MCF 10A (cell line): ENCODE data around the gene SMYD5. TPM values are rescaled to one million over a fixed set of nuclear protein-coding genes. Genes with fewer than 3 reads are reported as not detected.

Experiments used
- BruUV-seq: library from RNA; stranded (reverse); fragments of 400-500 nt; replicated peaks from 2 replicates; lab custom pipeline; 2021; lab: Mats Ljungman, UMichigan
- CTCF ChIA-PET: fragments of 300-600 bp; sonication (Branson Sonifier 250); formaldehyde crosslinking; extraction: SDS; loops from one replicate; lab custom pipeline; 2021; ENCODE audit warnings: antibody characterized with exemption, inconsistent platforms; lab: Yijun Ruan, JAX
- POLR2A ChIA-PET: fragments of 300-600, 350-650 bp; sonication (Branson Sonifier 250); formaldehyde crosslinking; extraction: SDS; loops from one replicate; lab custom pipeline; 2020; ENCODE audit warnings: antibody characterized with exemption, inconsistent platforms; lab: Yijun Ruan, JAX
- DNase-seq: peaks from one replicate; pipeline ENCODE4 v3.0.0-alpha.2; 2018; ENCODE audit not compliant: unreplicated experiment
- H3K27ac Mint-ChIP-seq: one replicate; pipeline ENCODE4 v1.8.0; 2022; ENCODE audit warnings: mild to moderate bottlenecking, low read depth, mixed read lengths; ENCODE audit not compliant: unreplicated experiment
- H3K27me3 Mint-ChIP-seq: one replicate; pipeline ENCODE4 v1.8.0; 2022; ENCODE audit warnings: mixed read lengths; ENCODE audit not compliant: insufficient read depth, unreplicated experiment
- H3K36me3 Mint-ChIP-seq: one replicate; pipeline ENCODE4 v1.8.0; 2022; ENCODE audit warnings: mild to moderate bottlenecking, moderate library complexity, mixed read lengths; ENCODE audit not compliant: insufficient read depth, unreplicated experiment
- H3K4me1 Mint-ChIP-seq: one replicate; pipeline ENCODE4 v1.8.0; 2022; ENCODE audit warnings: mixed read lengths; ENCODE audit not compliant: insufficient read depth, unreplicated experiment
- H3K4me3 Mint-ChIP-seq: one replicate; pipeline ENCODE4 v1.8.0; 2022; ENCODE audit warnings: mild to moderate bottlenecking, moderate library complexity, mixed read lengths; ENCODE audit not compliant: unreplicated experiment
- H3K9me3 Mint-ChIP-seq: one replicate; pipeline ENCODE4 v1.8.0; 2022; ENCODE audit warnings: mixed read lengths; ENCODE audit not compliant: unreplicated experiment
- CTCF ChIP-seq: fragments of 200-600 bp; IDR thresholded peaks from one replicate; pipeline ENCODE4 v1.8.0; 2022; ENCODE audit warnings: antibody characterized with exemption, mild to moderate bottlenecking; ENCODE audit not compliant: unreplicated experiment
- intact Hi-C: fragments of 100-400 bp; cut with micrococcal nuclease; formaldehyde crosslinking; loops from 2 replicates; pipeline ENCODE4 v1.14.1; 2022
- total RNA-seq: library from RNA; stranded (reverse); gene quantifications from 2 replicates; pipeline ENCODE4 v1.2.3, GENCODE V29; 2022

Gene SMYD5
- total RNA-seq, 1 experiment from 2014 or later: 34.4 TPM

- no TSS peak for BruUV-seq
- ChIA-PET POLR2A (no interaction called here), CTCF (interaction anchor here (0.6 to 0.9 kb wide), 2 partner anchors 9 to 17 kb away, joined by 3 to 6 read pairs; no protein-coding TSS in a partner anchor)
- Mint-ChIP-seq H3K9me3 (no peaks in the 10 kb centered on the region), H3K27me3 (peaks cover 20% of the 10 kb centered on the region), H3K36me3 (no peaks in the 10 kb centered on the region), H3K27ac (no peak overlapping the region), H3K4me3 (no peak overlapping the region), H3K4me1 (peaks cover 6% of the 10 kb centered on the region)
- no peak for DNase-seq
- no peak for TF ChIP-seq CTCF
- intact Hi-C loops: no loop called here
Observed at GRCh38 chr2:73266061-73266901, 52.2 kb downstream of the SMYD5 start.

GRCh38 chr2:73267008-73267407 lies 53.0 kb downstream of the SMYD5 start:
- no peaks in the 10 kb centered on the region for H3K9me3 Mint-ChIP-seq
- CTCF ChIA-PET: interaction anchor here (0.6 to 0.9 kb wide), 3 partner anchors 10 to 102 kb away, joined by 3 read pairs; no protein-coding TSS in a partner anchor
- POLR2A ChIA-PET: no interaction called here
- no peak for TF ChIP-seq CTCF
- H3K36me3 Mint-ChIP-seq: no peaks in the 10 kb centered on the region
- no TSS peak for BruUV-seq
- no peak for DNase-seq
- H3K4me1 Mint-ChIP-seq: peaks cover 6% of the 10 kb centered on the region
- peaks cover 20% of the 10 kb centered on the region for H3K27me3 Mint-ChIP-seq
- H3K4me3 Mint-ChIP-seq: no peak overlapping the region
- no peak overlapping the region for H3K27ac Mint-ChIP-seq
- intact Hi-C loops: no loop called here

- peaks cover 20% of the 10 kb centered on the region for H3K27me3 Mint-ChIP-seq
- H3K9me3 Mint-ChIP-seq: no peaks in the 10 kb centered on the region
- POLR2A ChIA-PET: no interaction called here
- peak overlapping the region; percentile 17 for H3K4me3 Mint-ChIP-seq
- CTCF ChIA-PET: interaction anchor here (0.6 to 1.2 kb wide), 4 partner anchors 21 to 379 kb away, joined by 3 read pairs; partner anchors contain the start of gene CCT7
- H3K27ac Mint-ChIP-seq: no peak overlapping the region
- BruUV-seq: no TSS peak
- no peak for TF ChIP-seq CTCF
- DNase-seq: no peak
- no peaks in the 10 kb centered on the region for H3K36me3 Mint-ChIP-seq
- peaks cover 6% of the 10 kb centered on the region for H3K4me1 Mint-ChIP-seq
- intact Hi-C loops: no loop called here
Observed at GRCh38 chr2:73268366-73268829, 54.4 kb downstream of the SMYD5 start.
